HG02610 (cell line): ENCODE measurements around the gene OR2J3.
"Not testable (repeated sequence)": the region's sequence is repeated elsewhere in the genome, so short reads cannot be mapped to it uniquely, and the experiment has no call there.

Source experiments
- ATAC-seq: cut with Tn5 transposase; IDR thresholded peaks from one replicate; pipeline ENCODE4 v1.9.1; 2021; ENCODE audit warnings: mild to moderate bottlenecking, moderate library complexity; ENCODE audit not compliant: unreplicated experiment

The OR2J3 gene

DNA sequence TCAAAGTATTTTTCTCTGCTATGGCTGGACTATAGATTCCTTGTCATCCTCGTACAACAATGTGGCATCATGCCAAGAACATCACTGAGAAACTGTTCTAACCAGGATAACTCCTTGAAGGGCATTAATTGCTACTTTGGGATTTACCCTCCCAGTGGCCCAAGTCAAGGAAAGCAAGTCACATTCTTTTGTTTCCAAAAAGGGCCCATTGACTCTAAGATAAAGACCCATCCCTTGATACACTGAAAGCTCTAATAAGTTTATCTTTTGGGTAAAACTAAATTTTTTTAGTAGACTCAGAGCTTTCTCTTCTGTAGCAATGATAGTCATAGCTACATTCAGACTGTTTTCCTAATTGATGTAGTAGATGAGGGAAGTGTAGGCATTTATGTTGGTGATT lies at the start of gene OR2J3:
Gene OR2J3, plus strand, starts transcription at position 301 of the 400 bp plus-strand sequence. CDS start 3,833 bp downstream, outside the sequence.
- ATAC-seq: no peak

DNA sequence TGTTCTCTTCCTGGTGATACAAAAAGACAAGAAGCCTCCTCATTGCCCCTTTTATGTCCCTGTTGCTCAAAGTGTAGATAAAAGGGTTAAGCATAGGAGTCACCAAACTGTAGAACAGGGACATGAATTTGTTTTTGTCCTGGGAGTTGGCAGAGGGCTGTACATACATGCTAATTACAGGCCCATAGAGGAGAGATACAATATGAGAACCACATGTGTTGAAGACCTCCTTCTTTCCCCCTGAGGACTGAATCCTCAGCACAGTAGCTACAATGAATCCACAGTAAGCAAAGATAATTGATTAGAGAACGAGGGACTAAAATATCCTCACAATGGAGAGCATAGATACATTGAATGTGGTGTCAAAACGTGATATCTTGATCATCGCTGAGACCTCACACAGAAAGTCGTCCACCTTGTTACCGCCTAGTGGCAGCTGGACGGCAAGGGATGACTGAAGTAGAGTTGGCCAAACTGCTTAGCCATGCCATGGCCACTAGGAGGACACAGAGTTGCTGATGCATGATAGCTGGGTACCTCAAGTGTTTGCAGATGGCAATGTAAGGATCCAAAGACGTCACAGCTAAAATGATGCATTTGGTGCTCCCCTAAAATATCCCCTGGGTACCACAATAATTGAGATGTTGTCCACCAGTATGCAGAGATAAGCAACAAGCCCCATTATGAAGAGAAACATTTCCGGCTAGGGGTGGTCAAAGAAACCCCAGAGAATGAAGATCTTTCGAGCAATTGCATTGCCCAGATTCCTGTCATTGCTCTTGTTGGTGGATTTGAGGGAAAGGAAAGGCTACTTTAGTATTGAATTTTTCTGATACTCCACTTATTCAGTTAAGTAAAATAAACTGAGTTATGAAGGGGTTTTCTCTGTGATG lies 35.8 kb upstream of the OR2J3 start:
- no peak for ATAC-seq

DNA sequence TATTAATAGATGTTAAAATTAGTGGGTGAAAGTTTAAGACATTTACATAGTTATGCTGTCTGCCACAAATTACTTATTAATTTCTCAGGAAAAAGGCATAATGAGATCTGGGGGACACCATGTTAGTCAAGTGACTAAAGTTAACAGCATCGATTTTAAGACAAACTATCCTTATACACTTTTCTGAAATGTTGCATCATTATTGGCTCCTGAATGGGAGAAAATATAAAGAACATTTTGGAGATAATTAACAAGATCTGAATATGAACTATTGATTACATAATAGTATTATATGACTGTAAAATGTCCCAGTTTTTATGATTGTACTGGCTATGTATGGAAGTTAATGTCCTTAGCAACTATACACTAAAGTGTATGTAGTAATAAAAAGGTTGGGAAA lies 28.7 kb upstream of the OR2J3 start:
- no peak for ATAC-seq

DNA sequence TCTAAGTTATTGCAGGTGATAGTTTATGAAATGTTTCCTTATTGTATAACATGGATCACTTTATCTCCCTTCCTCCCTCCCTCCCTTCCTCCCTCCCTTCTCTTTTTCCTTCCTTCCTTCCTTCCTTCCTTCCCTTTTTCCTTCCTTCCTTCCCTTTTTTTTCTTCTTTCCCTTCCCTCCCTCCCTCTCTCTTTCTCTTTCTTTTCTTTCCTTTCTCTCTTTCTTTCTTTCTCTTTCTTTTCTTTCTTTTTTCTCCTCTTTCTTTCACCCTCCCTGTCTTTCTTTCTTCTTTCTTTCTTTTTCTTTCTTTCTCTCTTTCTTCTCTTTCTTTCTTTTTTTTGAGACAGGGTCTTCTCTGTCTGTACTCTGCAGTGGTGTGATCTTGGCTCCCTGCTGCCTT lies 26.5 kb upstream of the OR2J3 start:
- no peak for ATAC-seq

DNA sequence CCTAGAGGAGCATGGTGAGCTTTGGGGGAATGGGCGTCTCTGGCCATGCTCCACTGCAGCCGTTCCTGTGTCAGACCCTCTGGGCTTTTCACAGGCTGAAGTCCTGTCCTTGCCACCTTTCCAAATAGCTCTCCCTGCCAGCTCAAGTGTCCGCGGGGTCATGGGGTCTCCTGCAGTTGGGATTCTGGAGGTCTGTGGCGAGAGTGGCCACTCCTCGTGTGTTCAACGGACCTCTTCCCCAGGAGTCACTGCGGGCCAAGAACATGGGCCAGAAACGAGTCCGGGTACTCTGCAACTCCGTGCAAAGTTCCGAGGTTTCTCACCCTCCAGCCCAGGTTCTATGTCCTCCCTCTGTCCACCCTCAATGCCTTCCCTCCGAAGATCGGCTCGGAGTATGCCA lies 25.4 kb upstream of the OR2J3 start:
- ATAC-seq: no peak

DNA sequence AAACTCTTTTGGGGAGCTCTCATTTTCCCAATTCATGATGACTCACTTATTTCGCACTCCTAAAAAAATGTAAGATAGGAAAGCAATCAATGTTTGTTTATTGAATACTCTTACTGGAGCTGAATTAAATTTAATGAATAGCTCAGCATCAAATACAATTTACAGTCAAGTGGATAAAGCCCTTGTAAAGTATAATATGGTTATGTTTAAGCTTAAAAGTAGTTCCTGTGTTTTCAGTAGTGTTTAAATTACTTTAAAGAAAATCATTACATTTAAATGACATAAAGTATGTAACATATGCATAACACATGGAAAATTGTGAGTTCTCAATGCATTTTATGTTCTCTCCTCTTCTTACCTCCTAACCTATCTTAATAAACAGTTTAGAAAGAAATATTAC lies 20.6 kb upstream of the OR2J3 start, which contains the start of gene OR2B3:
Gene OR2B3, minus strand, starts transcription at position 101 of the 400 bp plus-strand sequence. Its CDS starts 65 bp downstream, at position 36.
- ATAC-seq: no peak

DNA sequence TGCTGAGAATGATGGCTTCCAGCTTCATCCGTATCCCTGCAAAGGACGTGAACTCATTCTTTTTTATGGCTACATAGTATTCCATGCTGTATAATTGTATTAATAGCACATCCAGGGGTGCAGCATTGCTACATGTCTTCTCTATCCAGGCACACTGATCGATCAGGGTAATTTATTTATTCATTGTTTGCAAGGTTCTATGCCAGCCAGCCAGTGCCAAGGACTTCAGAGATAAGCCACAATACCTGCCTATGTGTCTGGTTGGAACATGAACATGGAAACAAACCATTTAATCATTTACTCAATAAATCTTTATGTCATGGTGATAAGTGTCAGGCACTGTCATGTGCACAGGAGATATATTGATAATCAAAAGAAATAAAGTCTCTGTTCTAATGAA lies 14.9 kb upstream of the OR2J3 start:
- no peak for ATAC-seq

DNA sequence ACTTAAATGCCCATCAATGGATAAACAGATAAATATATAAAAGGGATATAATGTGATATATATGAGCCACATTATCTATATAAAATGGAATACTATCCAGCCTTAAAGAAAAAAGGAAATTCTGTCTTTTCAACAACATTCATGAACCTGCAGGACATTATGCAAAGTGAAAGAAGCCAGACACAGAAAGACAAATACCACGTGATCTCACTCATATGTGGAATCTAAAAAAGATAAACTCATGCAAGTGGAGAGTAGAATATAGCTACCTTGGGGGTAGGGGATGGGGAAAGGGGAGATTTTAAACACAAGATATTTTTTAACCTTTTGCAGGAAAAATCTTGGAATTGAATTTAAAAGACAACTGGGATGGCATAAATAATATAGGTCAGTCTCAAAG lies 10.1 kb upstream of the OR2J3 start:
- no peak for ATAC-seq

- ATAC-seq: no peak
Measured at GRCh38 chr6:29099190-29099589, 8.7 kb upstream of the OR2J3 start, which contains the start of gene OR2J1. TSS of gene OR2J1 (plus strand) at chr6:29099490. CDS start at chr6:29100943, 1,453 bp downstream.

DNA sequence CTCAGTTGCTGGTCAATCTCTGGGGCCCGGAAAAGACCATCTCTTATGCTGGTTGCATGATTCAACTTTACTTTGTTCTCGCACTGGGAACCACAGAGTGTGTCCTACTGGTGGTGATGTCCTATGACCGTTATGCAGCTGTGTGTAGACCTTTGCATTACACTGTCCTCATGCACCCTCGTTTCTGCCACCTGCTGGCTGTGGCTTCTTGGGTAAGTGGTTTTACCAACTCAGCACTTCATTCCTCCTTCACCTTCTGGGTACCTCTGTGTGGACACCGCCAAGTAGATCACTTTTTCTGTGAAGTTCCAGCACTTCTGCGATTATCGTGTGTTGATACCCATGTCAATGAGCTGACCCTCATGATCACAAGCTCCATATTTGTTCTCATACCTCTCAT lies 4.3 kb downstream of the OR2J3 start:
- no peak for ATAC-seq

- not testable (repeated sequence) for ATAC-seq
Measured at GRCh38 chr6:29114964-29115363, 7.1 kb downstream of the OR2J3 start.

GRCh38 chr6:29129326-29130012 lies 21.6 kb downstream of the OR2J3 start:
- ATAC-seq: no peak

DNA sequence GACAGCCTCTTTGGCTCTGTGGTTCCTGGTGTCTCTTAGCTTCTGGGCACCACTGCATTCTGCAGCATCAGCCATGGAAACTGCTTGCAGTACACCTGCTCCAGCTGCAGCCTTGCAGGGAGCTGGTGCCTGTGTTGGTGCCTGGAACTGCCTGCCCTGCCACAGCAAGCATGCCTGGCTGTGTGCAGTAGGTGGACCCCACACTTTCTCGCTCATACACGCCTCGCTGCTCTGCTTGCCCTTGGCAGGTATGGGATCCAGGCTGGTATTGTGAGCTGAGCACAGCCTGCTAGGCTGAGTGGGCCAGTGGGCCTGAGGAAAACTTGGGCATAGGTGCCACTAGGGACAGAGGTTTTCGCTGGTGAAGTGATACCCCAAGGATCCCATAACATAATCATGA lies 22.8 kb downstream of the OR2J3 start:
- ATAC-seq: no peak

GRCh38 chr6:29131691-29132090 lies 23.8 kb downstream of the OR2J3 start:
- no peak for ATAC-seq

GRCh38 chr6:29137724-29138123 lies 29.9 kb downstream of the OR2J3 start:
- ATAC-seq: no peak

- ATAC-seq: no peak
Measured at GRCh38 chr6:29141606-29142005, 33.7 kb downstream of the OR2J3 start.

- no peak for ATAC-seq
Measured at GRCh38 chr6:29142309-29142708, 34.5 kb downstream of the OR2J3 start.

DNA sequence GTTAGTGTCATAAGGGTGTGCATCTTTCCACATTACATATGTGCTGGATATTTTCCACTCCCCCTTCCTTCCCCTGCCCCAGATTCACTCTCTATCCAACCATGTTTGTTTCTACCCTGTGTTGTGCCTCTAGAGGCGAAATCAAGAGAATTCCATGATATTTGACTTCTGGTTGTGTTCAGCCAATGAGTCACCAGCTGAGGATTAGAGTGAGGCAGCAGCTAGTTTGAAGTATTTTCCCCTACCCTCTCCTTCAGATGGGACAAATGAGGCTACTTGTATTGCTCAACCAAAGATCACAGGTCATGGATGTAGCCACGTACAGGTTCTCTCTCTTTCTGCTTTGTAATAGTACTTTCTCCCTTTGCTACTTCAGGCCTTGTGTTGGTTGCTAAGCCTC lies 38.3 kb downstream of the OR2J3 start:
- ATAC-seq: no peak

DNA sequence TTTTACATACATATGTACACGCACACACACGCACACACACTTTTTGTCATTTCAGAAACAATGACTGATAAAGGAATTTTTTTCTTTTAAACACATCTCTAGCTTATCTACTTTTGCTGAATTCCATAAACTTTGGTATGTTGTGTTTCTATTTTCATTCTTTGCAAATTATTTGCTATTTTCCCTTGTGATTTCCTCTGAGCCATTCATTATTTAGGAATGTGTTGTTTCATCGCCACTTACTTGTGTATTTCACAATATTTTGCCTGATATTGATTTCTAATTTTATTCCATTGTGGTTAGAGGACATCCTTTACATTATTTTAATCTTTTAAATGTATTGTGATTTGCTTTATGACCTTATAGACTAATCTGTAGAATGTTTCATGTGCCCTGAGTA lies 39.2 kb downstream of the OR2J3 start:
- ATAC-seq: no peak

DNA sequence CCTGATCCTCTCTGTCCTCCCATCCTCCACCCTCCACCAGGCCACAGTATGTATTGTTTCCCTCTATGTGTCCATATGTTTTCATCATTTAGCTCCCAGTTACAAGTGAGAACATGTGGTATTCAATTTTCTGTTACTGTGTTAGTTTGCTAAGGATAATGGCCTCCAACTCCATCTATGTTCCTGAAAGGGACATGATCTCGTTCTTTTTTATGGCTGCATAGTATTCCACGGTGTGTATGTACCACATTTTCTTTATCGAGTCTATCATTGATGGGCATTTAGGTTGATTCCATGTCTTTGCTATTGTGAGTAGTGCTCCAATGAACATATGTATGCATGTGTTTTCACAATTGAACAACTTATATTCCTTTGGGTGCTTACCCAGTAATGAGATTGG lies 41.6 kb downstream of the OR2J3 start:
- not testable (repeated sequence) for ATAC-seq

GRCh38 chr6:29153083-29153482 lies 45.2 kb downstream of the OR2J3 start:
- no peak for ATAC-seq

DNA sequence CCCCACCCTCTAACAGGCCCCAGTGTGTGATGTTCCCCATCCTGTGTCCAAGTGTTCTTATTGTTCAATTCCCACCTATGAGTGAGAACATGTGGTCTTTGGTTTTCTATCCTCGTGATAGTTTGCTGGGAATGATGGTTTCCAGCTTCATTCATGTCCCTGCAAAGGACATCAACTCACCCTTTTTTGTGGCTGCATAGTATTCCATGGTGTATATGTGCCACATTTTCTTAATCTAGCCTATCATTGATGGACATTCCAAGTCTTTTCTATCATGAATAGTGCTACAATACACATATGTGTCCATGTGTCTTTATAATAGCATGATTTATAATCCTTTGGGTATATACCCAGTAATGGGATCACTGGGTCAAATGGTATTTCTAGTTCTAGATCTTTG lies 47.3 kb downstream of the OR2J3 start:
- ATAC-seq: not testable (repeated sequence)
